ENCODE data around the gene PCDHGB1.

- TF ChIP-seq CTCF (IDR thresholded peaks at IDR 0.05) (no peak), FOXK1 (CRISPR knock-in tag; IDR thresholded peaks at IDR 0.05) (no peak), NFATC4 (CRISPR knock-in tag; IDR thresholded peaks at IDR 0.05) (no peak), TEAD4 (CRISPR knock-in tag; IDR thresholded peaks at IDR 0.05) (no peak), SP1 (CRISPR knock-in tag; conservative IDR thresholded peaks at IDR 0.05) (no peak), ZNF416 (CRISPR knock-in tag; IDR thresholded peaks at IDR 0.05) (no peak), TP53 (CRISPR knock-in tag; IDR thresholded peaks at IDR 0.05) (no peak), ZNF423 (CRISPR knock-in tag; IDR thresholded peaks at IDR 0.05) (no peak), ZNF671 (CRISPR knock-in tag; IDR thresholded peaks at IDR 0.05) (no peak), NR1H2 (CRISPR knock-in tag; IDR thresholded peaks at IDR 0.05) (no peak)
- TF ChIP-seq, protein P1, sequence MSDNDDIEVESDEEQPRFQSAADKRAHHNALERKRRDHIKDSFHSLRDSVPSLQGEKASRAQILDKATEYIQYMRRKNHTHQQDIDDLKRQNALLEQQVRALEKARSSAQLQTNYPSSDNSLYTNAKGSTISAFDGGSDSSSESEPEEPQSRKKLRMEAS (CRISPR knock-in tag; IDR thresholded peaks at IDR 0.05), result no peak
- TF ChIP-seq, protein P2, sequence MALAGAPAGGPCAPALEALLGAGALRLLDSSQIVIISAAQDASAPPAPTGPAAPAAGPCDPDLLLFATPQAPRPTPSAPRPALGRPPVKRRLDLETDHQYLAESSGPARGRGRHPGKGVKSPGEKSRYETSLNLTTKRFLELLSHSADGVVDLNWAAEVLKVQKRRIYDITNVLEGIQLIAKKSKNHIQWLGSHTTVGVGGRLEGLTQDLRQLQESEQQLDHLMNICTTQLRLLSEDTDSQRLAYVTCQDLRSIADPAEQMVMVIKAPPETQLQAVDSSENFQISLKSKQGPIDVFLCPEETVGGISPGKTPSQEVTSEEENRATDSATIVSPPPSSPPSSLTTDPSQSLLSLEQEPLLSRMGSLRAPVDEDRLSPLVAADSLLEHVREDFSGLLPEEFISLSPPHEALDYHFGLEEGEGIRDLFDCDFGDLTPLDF (CRISPR knock-in tag; IDR thresholded peaks at IDR 0.05), result no peak
These were observed 48.7 kb downstream of the PCDHGB1 start for GRCh38 chr5:141398608-141399007.

Data from WTC11 (cell line).